OCI-LY1 (cell line): ENCODE results near the gene RET.

Source experiments
- CTCF ChIP-seq: fragments of 200-600 bp; sonication (generic), shearing (Covaris generic); IDR thresholded peaks from 2 replicates; pipeline ENCODE4 v1.5.1; 2017; ENCODE audit warnings: mild to moderate bottlenecking, antibody characterized with exemption, low read length, moderate library complexity, mixed read lengths
- EZH2 ChIP-seq: fragments of 200-600 bp; sonication (generic), shearing (Covaris generic); IDR thresholded peaks from 2 replicates; pipeline ENCODE4 v1.8.0; 2017; ENCODE audit warnings: borderline replicate concordance, mixed run types, mild to moderate bottlenecking, antibody characterized with exemption, low read length, moderate library complexity, mixed read lengths

GRCh38 chr10:43131906-43132305 is 55.0 kb downstream of the RET start:
- TF ChIP-seq CTCF, result no peak
- no peak for TF ChIP-seq EZH2
